Measurements from ENCODE around the gene GPR50.

- TF ChIP-seq CTCF (IDR thresholded peaks at IDR 0.05) (no peak), POLR2A (IDR thresholded peaks at IDR 0.05) (no peak)
Observed at GRCh38 chrX:151226941-151227340, 50.6 kb downstream of the GPR50 start.
